H9 (cell line): ENCODE results near the gene PGLYRP4. TPM values are rescaled to one million over a fixed set of nuclear protein-coding genes. Genes with fewer than 3 reads are reported as not detected.

ENCODE experiments used
- DNase-seq: peaks from one replicate; pipeline ENCODE4 v3.0.0-alpha.2; 2017
- H2AFZ ChIP-seq: one replicate; pipeline ENCODE4 v1.6.1; 2013; ENCODE audit warnings: mild to moderate bottlenecking, low read length, control low read depth, moderate library complexity
- H2AK5ac ChIP-seq: 2 replicates; pipeline ENCODE4 v1.6.1; 2013; ENCODE audit warnings: low read length, control low read depth, mixed read lengths; ENCODE audit not compliant: insufficient read length
- H2BK120ac ChIP-seq: one replicate; pipeline ENCODE4 v1.6.1; 2013; ENCODE audit warnings: low read depth, mild to moderate bottlenecking, low read length, control low read depth, inconsistent platforms; ENCODE audit not compliant: poor library complexity, severe bottlenecking
- H2BK12ac ChIP-seq: 2 replicates; pipeline ENCODE4 v1.6.1; 2013; ENCODE audit warnings: low read length, control low read depth, mixed read lengths, low read depth; ENCODE audit not compliant: insufficient read length
- H2BK15ac ChIP-seq: 2 replicates; pipeline ENCODE4 v1.6.1; 2013; ENCODE audit warnings: low read depth, low read length, control low read depth
- H2BK20ac ChIP-seq: one replicate; pipeline ENCODE4 v1.6.1; 2013; ENCODE audit warnings: low read depth, mild to moderate bottlenecking, low read length, control low read depth, inconsistent platforms; ENCODE audit not compliant: poor library complexity, severe bottlenecking
- H2BK5ac ChIP-seq: 2 replicates; pipeline ENCODE4 v1.6.1; 2013; ENCODE audit warnings: low read length, control low read depth, mixed read lengths; ENCODE audit not compliant: insufficient read length
- H3K14ac ChIP-seq: 2 replicates; pipeline ENCODE4 v1.6.1; 2013; ENCODE audit warnings: low read length, control low read depth; ENCODE audit not compliant: insufficient read depth
- H3K18ac ChIP-seq: 2 replicates; pipeline ENCODE4 v1.6.1; 2013; ENCODE audit warnings: low read depth, mild to moderate bottlenecking, mixed read lengths, low read length, control low read depth; ENCODE audit not compliant: insufficient read length
- H3K23ac ChIP-seq: 2 replicates; pipeline ENCODE4 v1.6.1; 2013; ENCODE audit warnings: low read length, control low read depth, mixed read lengths, low read depth; ENCODE audit not compliant: insufficient read length
- H3K23me2 ChIP-seq: 2 replicates; pipeline ENCODE4 v1.6.1; 2013; ENCODE audit warnings: low read depth, mild to moderate bottlenecking, mixed read lengths, low read length, control low read depth; ENCODE audit not compliant: insufficient read length, poor library complexity, severe bottlenecking
- H3K27ac ChIP-seq: 2 replicates; pipeline ENCODE4 v1.5.1; 2013; ENCODE audit warnings: low read length, control low read depth, mixed read lengths, low read depth; ENCODE audit not compliant: insufficient read length
- H3K27me3 ChIP-seq: 2 replicates; pipeline ENCODE4 v1.6.1; 2013; ENCODE audit warnings: low read length, control low read depth, inconsistent platforms; ENCODE audit not compliant: insufficient read depth
- H3K4ac ChIP-seq: 2 replicates; pipeline ENCODE4 v1.6.1; 2013; ENCODE audit warnings: low read depth, mild to moderate bottlenecking, control low read depth, inconsistent platforms, low read length, moderate library complexity
- H3K4me1 ChIP-seq: 2 replicates; pipeline ENCODE4 v1.6.1; 2013; ENCODE audit warnings: low read length, control low read depth, inconsistent platforms; ENCODE audit not compliant: insufficient read depth
- H3K4me2 ChIP-seq: 2 replicates; pipeline ENCODE4 v1.6.1; 2013; ENCODE audit warnings: low read length, control low read depth, mixed read lengths; ENCODE audit not compliant: insufficient read length, insufficient read depth
- H3K56ac ChIP-seq: 2 replicates; pipeline ENCODE4 v1.6.1; 2013; ENCODE audit warnings: low read depth, mild to moderate bottlenecking, mixed read lengths, low read length, control low read depth; ENCODE audit not compliant: insufficient read length
- H3K79me1 ChIP-seq: 2 replicates; pipeline ENCODE4 v1.6.1; 2013; ENCODE audit warnings: low read depth, mild to moderate bottlenecking, moderate library complexity, low read length, control low read depth, inconsistent platforms; ENCODE audit not compliant: insufficient read depth, poor library complexity, severe bottlenecking
- H3K79me2 ChIP-seq: 2 replicates; pipeline ENCODE4 v1.6.1; 2013; ENCODE audit warnings: low read length, control low read depth, inconsistent platforms; ENCODE audit not compliant: insufficient read depth
- H3K9ac ChIP-seq: 2 replicates; pipeline ENCODE4 v1.6.1; 2013; ENCODE audit warnings: low read length, control low read depth, mixed read lengths; ENCODE audit not compliant: insufficient read length; ENCODE audit errors: extremely low read depth
- H3K9me3 ChIP-seq: one replicate; pipeline ENCODE4 v1.6.1; 2013; ENCODE audit warnings: low read depth, low read length, inconsistent platforms; ENCODE audit not compliant: control insufficient read depth
- H3T11ph ChIP-seq: one replicate; pipeline ENCODE4 v1.6.1; 2013; ENCODE audit warnings: mild to moderate bottlenecking, low read length, control low read depth, inconsistent platforms
- H4K20me1 ChIP-seq: one replicate; pipeline ENCODE4 v1.6.1; 2013; ENCODE audit not compliant: control insufficient read depth, insufficient read length, insufficient read depth
- H4K5ac ChIP-seq: 2 replicates; pipeline ENCODE4 v1.6.1; 2013; ENCODE audit warnings: low read depth, mild to moderate bottlenecking, mixed read lengths, low read length, control low read depth; ENCODE audit not compliant: insufficient read length
- H4K8ac ChIP-seq: replicated peaks from 2 replicates; pipeline ENCODE4 v1.6.1; 2013; ENCODE audit warnings: low read length, control low read depth, mixed read lengths, low read depth; ENCODE audit not compliant: insufficient read length
- H4K91ac ChIP-seq: 2 replicates; pipeline ENCODE4 v1.6.1; 2013; ENCODE audit warnings: low read depth, mild to moderate bottlenecking, moderate library complexity, mixed read lengths, low read length, control low read depth; ENCODE audit not compliant: insufficient read length
- H3K27ac Mint-ChIP-seq, 3 experiments: 2 replicates in 2 of 3; 3 replicates in 1 of 3; pipeline ENCODE4 v1.8.0; 2020 to 2021; ENCODE audit warnings: mixed read lengths in 3 of 3, mild to moderate bottlenecking in 1 of 3, moderate library complexity in 1 of 3
- H3K27me3 Mint-ChIP-seq: 2 replicates; pipeline ENCODE4 v1.8.0; 2021; ENCODE audit warnings: low read depth, mild to moderate bottlenecking, moderate library complexity, mixed read lengths
- H3K36me3 Mint-ChIP-seq, 3 experiments: 2 replicates in 2 of 3; 3 replicates in 1 of 3; pipeline ENCODE4 v1.8.0; 2020 to 2021; ENCODE audit warnings: low read depth in 3 of 3, mixed read lengths in 3 of 3; ENCODE audit not compliant: insufficient read depth in 1 of 3
- H3K4me1 Mint-ChIP-seq, 2 experiments: 2 replicates each; pipeline ENCODE4 v1.8.0; 2020; ENCODE audit warnings: mixed read lengths in 2 of 2
- H3K4me3 Mint-ChIP-seq, 2 experiments: 2 replicates in 1 of 2; 3 replicates in 1 of 2; pipeline ENCODE4 v1.8.0; 2020 to 2021; ENCODE audit warnings: mild to moderate bottlenecking in 2 of 2, mixed read lengths in 2 of 2, moderate library complexity in 1 of 2
- H3K9me3 Mint-ChIP-seq, 2 experiments: 2 replicates in 1 of 2; 3 replicates in 1 of 2; pipeline ENCODE4 v1.8.0; 2020; ENCODE audit warnings: mild to moderate bottlenecking in 2 of 2, mixed read lengths in 2 of 2, moderate library complexity in 1 of 2
- CTCF ChIP-seq: fragments of 200-600 bp; sonication (generic); conservative IDR thresholded peaks from 3 replicates; pipeline ENCODE4 v1.8.0; 2021; ENCODE audit warnings: antibody characterized with exemption, mild to moderate bottlenecking
- WGBS: extraction: QIAGEN DNeasy Blood & Tissue Kit; methylation state at CpG from one replicate; pipeline ENCODE4 v1.1.7; 2013; ENCODE audit warnings: missing lambda C conversion rate, low lambda C conversion rate, mixed read lengths; ENCODE audit not compliant: insufficient read length; ENCODE audit errors: extremely low coverage; 5-methylcytosine and 5-hydroxymethylcytosine counted together
- total RNA-seq: library from RNA; stranded (reverse); gene quantifications from 2 replicates; pipeline ENCODE4 v1.2.1, GENCODE V29; 2021

Gene PGLYRP4
- total RNA-seq, 1 experiment from 2014 or later: not detected

- no peak overlapping the region for H2BK120ac ChIP-seq
- H2BK15ac ChIP-seq: no peak overlapping the region
- H4K5ac ChIP-seq: no peak overlapping the region
- H3K27me3 Mint-ChIP-seq: peaks cover 8% of the 10 kb centered on the region
- H3K4me3 Mint-ChIP-seq: no peak overlapping the region
- no peak overlapping the region for H3K27ac ChIP-seq
- peaks cover 0 to 6% of the 10 kb centered on the region in 2 experiments; a peak in 3 of 4 replicates for H3K4me1 Mint-ChIP-seq
- no peak overlapping the region for H4K8ac ChIP-seq
- H2BK5ac ChIP-seq: no peak overlapping the region
- no peaks in the 10 kb centered on the region for H3K79me1 ChIP-seq
- no peak overlapping the region for H2AFZ ChIP-seq
- H3K36me3 Mint-ChIP-seq: no peaks in the 10 kb centered on the region
- peak; percentile 29; the same call in 2 of the 3 replicates for TF ChIP-seq CTCF
- H2BK20ac ChIP-seq: no peak overlapping the region
- no peaks in the 10 kb centered on the region for H3K27me3 ChIP-seq
- no peaks in the 10 kb centered on the region for H3K79me2 ChIP-seq
- H3K4ac ChIP-seq: no peak overlapping the region
- no peak overlapping the region for H3K56ac ChIP-seq
- no CpG with 5 or more reads among the region's 25 CpGs for WGBS
- H2AK5ac ChIP-seq: no peak overlapping the region
- H4K91ac ChIP-seq: no peak overlapping the region
- H3K23me2 ChIP-seq: peaks cover 3% of the 10 kb centered on the region
- peak; percentile 56 for DNase-seq
- H3T11ph ChIP-seq: no peak overlapping the region
- no peaks in the 10 kb centered on the region for H3K9me3 ChIP-seq
- no peak overlapping the region for H3K4me2 ChIP-seq
- no peak overlapping the region for H3K23ac ChIP-seq
- H3K9me3 Mint-ChIP-seq: peaks cover 0 to 10% of the 10 kb centered on the region in 2 experiments; a peak in 3 of 5 replicates
- no peak overlapping the region for H2BK12ac ChIP-seq
- H3K9ac ChIP-seq: no peak overlapping the region
- H3K14ac ChIP-seq: no peak overlapping the region; the same call in 1 of the 2 replicates
- no peak overlapping the region; a peak in 1 of 7 replicates for H3K27ac Mint-ChIP-seq
- H3K4me1 ChIP-seq: no peaks in the 10 kb centered on the region
- H3K18ac ChIP-seq: no peak overlapping the region
- no peaks in the 10 kb centered on the region for H4K20me1 ChIP-seq
These were observed 55.7 kb downstream of the PGLYRP4 start for GRCh38 chr1:153292740-153293479.
